ENCODE results near the gene GGNBP2. TPM values are rescaled to one million over a fixed set of nuclear protein-coding genes. Genes with fewer than 3 reads are reported as not detected.
A peak's percentile ranks its signal among the peaks of the same experiment; 100 is the strongest.

The GGNBP2 gene
- total RNA-seq, 1 donor from 2014 or later: 71.2 TPM

GRCh38 chr17:36535669-36536081 lies 9.0 kb upstream of the GGNBP2 start:
- H3K27ac Mint-ChIP-seq: peak overlapping the region; percentile 99
- no peaks in the 10 kb centered on the region for H3K9me3 Mint-ChIP-seq
- peak overlapping the region; percentile 93 for H3K4me3 Mint-ChIP-seq
- H3K4me1 Mint-ChIP-seq: peaks cover 9% of the 10 kb centered on the region
- no peak for DNase-seq (ENCODE audit: low spot score in 2 of 2, unreplicated experiment in 2 of 2)
- TF ChIP-seq, protein P1, sequence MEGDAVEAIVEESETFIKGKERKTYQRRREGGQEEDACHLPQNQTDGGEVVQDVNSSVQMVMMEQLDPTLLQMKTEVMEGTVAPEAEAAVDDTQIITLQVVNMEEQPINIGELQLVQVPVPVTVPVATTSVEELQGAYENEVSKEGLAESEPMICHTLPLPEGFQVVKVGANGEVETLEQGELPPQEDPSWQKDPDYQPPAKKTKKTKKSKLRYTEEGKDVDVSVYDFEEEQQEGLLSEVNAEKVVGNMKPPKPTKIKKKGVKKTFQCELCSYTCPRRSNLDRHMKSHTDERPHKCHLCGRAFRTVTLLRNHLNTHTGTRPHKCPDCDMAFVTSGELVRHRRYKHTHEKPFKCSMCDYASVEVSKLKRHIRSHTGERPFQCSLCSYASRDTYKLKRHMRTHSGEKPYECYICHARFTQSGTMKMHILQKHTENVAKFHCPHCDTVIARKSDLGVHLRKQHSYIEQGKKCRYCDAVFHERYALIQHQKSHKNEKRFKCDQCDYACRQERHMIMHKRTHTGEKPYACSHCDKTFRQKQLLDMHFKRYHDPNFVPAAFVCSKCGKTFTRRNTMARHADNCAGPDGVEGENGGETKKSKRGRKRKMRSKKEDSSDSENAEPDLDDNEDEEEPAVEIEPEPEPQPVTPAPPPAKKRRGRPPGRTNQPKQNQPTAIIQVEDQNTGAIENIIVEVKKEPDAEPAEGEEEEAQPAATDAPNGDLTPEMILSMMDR (IDR thresholded peaks at IDR 0.05; ENCODE audit: unreplicated experiment): no peak
- no peaks in the 10 kb centered on the region for H3K27me3 Mint-ChIP-seq (ENCODE audit: low read depth)
- H3K36me3 Mint-ChIP-seq: peaks cover 10% of the 10 kb centered on the region

DNA sequence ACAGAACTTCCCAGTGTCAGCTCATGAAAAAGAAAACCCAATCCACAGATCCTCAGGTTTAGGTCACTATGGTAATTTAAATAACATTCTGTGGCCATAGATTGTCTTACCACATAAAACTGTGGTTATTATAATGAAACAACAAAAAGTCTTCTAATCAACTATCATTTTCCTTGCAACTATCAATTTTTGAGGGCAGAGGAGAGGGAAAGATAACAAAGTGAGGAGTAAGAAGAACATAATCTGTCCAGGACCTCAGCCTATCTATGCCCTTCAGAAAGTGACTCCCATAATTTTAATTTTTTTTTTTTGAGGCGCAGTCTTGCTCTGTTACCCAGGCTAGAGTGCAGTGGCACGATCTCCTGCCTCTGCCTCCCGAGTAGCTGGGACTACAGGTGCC lies 4.0 kb upstream of the GGNBP2 start:
- H3K4me3 Mint-ChIP-seq: no peak overlapping the region
- H3K27me3 Mint-ChIP-seq (ENCODE audit: low read depth): no peaks in the 10 kb centered on the region
- H3K27ac Mint-ChIP-seq: no peak overlapping the region
- TF ChIP-seq, protein P1 (IDR thresholded peaks at IDR 0.05; ENCODE audit: unreplicated experiment): no peak
- peaks cover 4% of the 10 kb centered on the region for H3K36me3 Mint-ChIP-seq
- no peaks in the 10 kb centered on the region for H3K9me3 Mint-ChIP-seq
- peaks cover 9% of the 10 kb centered on the region for H3K4me1 Mint-ChIP-seq
- DNase-seq (ENCODE audit: low spot score in 2 of 2, unreplicated experiment in 2 of 2): no peak

DNA sequence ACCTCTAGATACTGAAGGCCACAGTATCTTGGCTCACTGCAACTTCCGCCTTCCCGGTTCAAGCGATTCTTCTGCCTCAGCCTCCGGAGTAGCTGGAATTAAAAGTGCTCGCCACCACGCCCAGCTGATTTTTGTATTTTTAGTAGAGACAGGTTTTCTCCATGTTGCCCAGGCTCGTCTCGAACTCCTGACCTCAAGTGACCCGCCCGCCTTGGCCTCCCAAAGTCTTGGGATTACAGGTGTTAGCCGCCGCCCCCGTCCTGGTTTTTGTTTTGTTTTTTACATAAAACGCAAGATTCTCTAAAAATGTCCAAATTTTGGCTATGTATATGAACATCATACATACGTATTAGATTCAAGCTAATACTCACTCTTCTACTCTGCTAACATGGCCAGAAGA lies 2.0 kb upstream of the GGNBP2 start:
- Mint-ChIP-seq H3K27me3 (ENCODE audit: low read depth) (no peaks in the 10 kb centered on the region), H3K4me1 (peaks cover 22% of the 10 kb centered on the region), H3K9me3 (no peaks in the 10 kb centered on the region), H3K4me3 (no peak overlapping the region), H3K36me3 (peaks cover 1% of the 10 kb centered on the region), H3K27ac (no peak overlapping the region)
- DNase-seq (ENCODE audit: low spot score in 2 of 2, unreplicated experiment in 2 of 2): no peak
- TF ChIP-seq, protein P1 (IDR thresholded peaks at IDR 0.05; ENCODE audit: unreplicated experiment): no peak

- H3K27ac Mint-ChIP-seq: peak overlapping the region; percentile 100
- H3K9me3 Mint-ChIP-seq: no peaks in the 10 kb centered on the region
- H3K27me3 Mint-ChIP-seq (ENCODE audit: low read depth): no peaks in the 10 kb centered on the region
- TF ChIP-seq, protein P1 (IDR thresholded peaks at IDR 0.05; ENCODE audit: unreplicated experiment): no peak
- H3K36me3 Mint-ChIP-seq: no peaks in the 10 kb centered on the region
- peaks cover 29% of the 10 kb centered on the region for H3K4me1 Mint-ChIP-seq
- H3K4me3 Mint-ChIP-seq: peak overlapping the region; percentile 96
- no peak for DNase-seq (ENCODE audit: low spot score in 2 of 2, unreplicated experiment in 2 of 2)
These were observed 744 bp upstream of the GGNBP2 start for GRCh38 chr17:36544044-36544306.

DNA sequence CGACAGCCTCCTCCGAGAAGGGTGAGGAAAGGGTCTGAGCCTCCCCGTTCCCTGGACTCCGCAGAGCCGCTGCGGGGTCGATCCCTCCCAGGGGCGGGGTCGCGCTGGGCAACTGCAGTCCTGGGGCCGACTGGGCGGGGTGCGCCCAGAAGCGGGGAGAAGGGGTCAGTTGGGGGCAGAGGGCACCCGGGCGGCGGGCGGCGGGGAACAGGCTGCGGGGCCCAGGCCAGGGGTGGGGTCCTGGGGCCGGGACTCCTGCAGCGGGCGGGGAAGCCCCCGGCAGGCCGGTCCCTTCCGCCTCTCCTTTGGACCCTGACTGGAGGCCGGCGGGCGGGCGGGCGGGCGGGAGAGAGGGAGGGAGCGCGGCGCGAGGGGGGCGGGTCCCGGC lies 352 bp downstream of the GGNBP2 start:
- Mint-ChIP-seq H3K36me3 (peaks cover under 1% of the 10 kb centered on the region), H3K27ac (peak overlapping the region; percentile 100), H3K9me3 (no peaks in the 10 kb centered on the region), H3K4me3 (peak overlapping the region; percentile 96), H3K4me1 (peaks cover 29% of the 10 kb centered on the region), H3K27me3 (ENCODE audit: low read depth) (no peaks in the 10 kb centered on the region)
- TF ChIP-seq, protein P1 (IDR thresholded peaks at IDR 0.05; ENCODE audit: unreplicated experiment): no peak
- DNase-seq (ENCODE audit: low spot score in 2 of 2, unreplicated experiment in 2 of 2): no peak
